Stimulated activated CD4-positive, alpha-beta T cell treated with anti-CD3 and anti-CD28 coated beads, Interleukin-4, amount 100 ng/mL, for 4 hours (primary cell): ENCODE measurements around the gene IDE.

ENCODE experiments used
- DNase-seq, 2 experiments: peaks; one replicate each; pipeline ENCODE4 v3.0.0-alpha.2; 2020

IDE gene

GRCh38 chr10:92562424-92562823, 11.5 kb downstream of the IDE start:
- no peak for DNase-seq

GRCh38 chr10:92559046-92559445, 14.8 kb downstream of the IDE start:
- no peak for DNase-seq

- DNase-seq, result no peak
These were observed 19.9 kb downstream of the IDE start for GRCh38 chr10:92553959-92554358.

GRCh38 chr10:92552310-92552709, 21.6 kb downstream of the IDE start:
- no peak for DNase-seq

GRCh38 chr10:92550924-92551323, 23.0 kb downstream of the IDE start:
- no peak for DNase-seq

GRCh38 chr10:92547676-92548075, 26.2 kb downstream of the IDE start:
- no peak for DNase-seq

- DNase-seq, result no peak
These were observed 28.3 kb downstream of the IDE start for GRCh38 chr10:92545556-92545955.

- no peak for DNase-seq
These were observed 29.6 kb downstream of the IDE start for GRCh38 chr10:92544296-92544695.

GRCh38 chr10:92542458-92542857, 31.4 kb downstream of the IDE start:
- DNase-seq, result no peak

- DNase-seq, result no peak
These were observed 32.3 kb downstream of the IDE start for GRCh38 chr10:92541583-92541982.

- DNase-seq, result no peak
These were observed 35.5 kb downstream of the IDE start for GRCh38 chr10:92538231-92538958.

GRCh38 chr10:92530891-92531535, 42.9 kb downstream of the IDE start:
- DNase-seq, result no peak

- no peak for DNase-seq
These were observed 43.5 kb downstream of the IDE start for GRCh38 chr10:92530421-92530820.

- DNase-seq, result no peak
These were observed 46.2 kb downstream of the IDE start for GRCh38 chr10:92527716-92528115.

GRCh38 chr10:92523639-92524038, 50.3 kb downstream of the IDE start:
- DNase-seq, result no peak

- DNase-seq, result peak; percentile 45 to 57
These were observed 56.7 kb downstream of the IDE start for GRCh38 chr10:92517034-92517655.

- no peak for DNase-seq
These were observed 65.0 kb downstream of the IDE start for GRCh38 chr10:92508866-92509265.

GRCh38 chr10:92506336-92506735, 67.6 kb downstream of the IDE start:
- no peak for DNase-seq

- no peak for DNase-seq
These were observed 68.8 kb downstream of the IDE start for GRCh38 chr10:92505044-92505443.

- no peak for DNase-seq
These were observed 71.5 kb downstream of the IDE start for GRCh38 chr10:92502296-92502808.

- no peak for DNase-seq
These were observed 80.5 kb downstream of the IDE start for GRCh38 chr10:92493362-92493761.

GRCh38 chr10:92492748-92493240, 81.1 kb downstream of the IDE start:
- no peak for DNase-seq

GRCh38 chr10:92490387-92490786, 83.5 kb downstream of the IDE start:
- DNase-seq, result no peak

- no peak for DNase-seq
These were observed 87.3 kb downstream of the IDE start for GRCh38 chr10:92486637-92487036.
